HepG2 (cell line): ENCODE measurements around the gene CYB5B. TPM values are rescaled to one million over a fixed set of nuclear protein-coding genes. Genes with fewer than 3 reads are reported as not detected.

Source experiments
- ATAC-seq: fragments of 200-7000 bp; cut with Tn5 transposase; 3 replicates; pipeline ENCODE4 v1.9.1; 2020; ENCODE audit warnings: mild to moderate bottlenecking, moderate library complexity
- BruUV-seq: library from RNA; stranded (reverse); fragments of 400-500 nt; replicated peaks from 2 replicates; lab custom pipeline; 2021; lab: Mats Ljungman, UMichigan
- CTCF ChIA-PET: fragments of 300-600 bp; formaldehyde crosslinking; extraction: SDS; loops from one replicate; lab custom pipeline; 2021; ENCODE audit warnings: low total read pairs, inconsistent platforms, low intra/inter-chr PET ratio; lab: Yijun Ruan, JAX
- POLR2A ChIA-PET: fragments of 350-600 bp; sonication (Branson Sonifier 250); formaldehyde crosslinking; loops from one replicate; lab custom pipeline; 2020; ENCODE audit warnings: antibody characterized with exemption, inconsistent platforms; lab: Yijun Ruan, JAX
- DNase-seq: peaks from one replicate; pipeline ENCODE4 v3.0.0-alpha.2; 2015; ENCODE audit warnings: low spot score
- FAIRE-seq: peaks from 3 replicates; lab custom pipeline; 2011; peaks lifted over from hg19 to GRCh38; lab: Jason Lieb, UNC
- H2AFZ ChIP-seq: one replicate; pipeline ENCODE4 v1.6.1; 2011; ENCODE audit warnings: low read length, inconsistent platforms
- H3K27ac ChIP-seq: fragments of 300-600 bp; 3 replicates; pipeline ENCODE4 v1.8.0; 2011; ENCODE audit warnings: mixed run types, mild to moderate bottlenecking, mixed read lengths, low read length, inconsistent platforms; ENCODE audit not compliant: insufficient read depth; ENCODE audit errors: extremely low read length
- H3K27me3 ChIP-seq, 2 experiments: fragments of 200-600 bp in 1 of 2; 2 replicates in 1 of 2; 3 replicates in 1 of 2; pipeline versions ENCODE4 v1.6.0 to v1.8.0; 2011; ENCODE audit warnings: low read length in 2 of 2, mild to moderate bottlenecking in 2 of 2, moderate library complexity in 2 of 2, inconsistent platforms in 1 of 2; ENCODE audit not compliant: insufficient read depth in 2 of 2, control insufficient read depth in 1 of 2
- H3K36me3 ChIP-seq, 2 experiments: fragments of 200-600 bp in 1 of 2; replicated peaks in 1 of 2; 2 replicates in 1 of 2; 3 replicates in 1 of 2; pipeline versions ENCODE4 v1.5.1 to v1.8.0; 2011; ENCODE audit warnings: low read length in 2 of 2, inconsistent platforms in 1 of 2; ENCODE audit not compliant: insufficient read depth in 2 of 2, control insufficient read depth in 1 of 2
- H3K4me1 ChIP-seq: 2 replicates; pipeline ENCODE4 v1.5.1; 2012; ENCODE audit warnings: low read length, inconsistent platforms; ENCODE audit not compliant: insufficient read depth
- H3K4me2 ChIP-seq: 2 replicates; pipeline ENCODE4 v1.6.0; 2011; ENCODE audit warnings: low read depth, low read length, inconsistent platforms
- H3K4me3 ChIP-seq, 3 experiments: fragments of 200-600 bp in 1 of 3; sonication (generic), shearing (Covaris generic) in 1 of 3; replicated peaks in 1 of 3; 2 replicates each; pipeline ENCODE4 v1.5.1; 2011 to 2016; ENCODE audit warnings: low read length in 3 of 3, inconsistent platforms in 2 of 3, low read depth in 2 of 3, mild to moderate bottlenecking in 2 of 3, control low read depth in 1 of 3, mixed read lengths in 1 of 3; ENCODE audit not compliant: insufficient read depth in 1 of 3
- H3K79me2 ChIP-seq: one replicate; pipeline ENCODE4 v1.6.1; 2011; ENCODE audit warnings: low read length, inconsistent platforms; ENCODE audit not compliant: insufficient read depth
- H3K9ac ChIP-seq: 2 replicates; pipeline ENCODE4 v1.6.0; 2011; ENCODE audit warnings: mild to moderate bottlenecking, low read depth, low read length, inconsistent platforms; ENCODE audit not compliant: insufficient read depth
- H3K9me3 ChIP-seq: 2 replicates; pipeline ENCODE4 v1.5.1; 2012; ENCODE audit warnings: mild to moderate bottlenecking, low read length
- H4K20me1 ChIP-seq: 2 replicates; pipeline ENCODE4 v1.6.0; 2011; ENCODE audit warnings: inconsistent platforms, mild to moderate bottlenecking, low read length, moderate library complexity; ENCODE audit not compliant: insufficient read depth
- BATF2 ChIP-seq: sonication (generic); formaldehyde crosslinking; IDR thresholded peaks from 2 replicates; pipeline ENCODE4 v1.8.0; 2022; ENCODE audit warnings: mild to moderate bottlenecking, missing genetic modification reagents, moderate library complexity
- DRAP1 ChIP-seq: IDR thresholded peaks from 2 replicates; pipeline ENCODE4 v1.6.1; 2016; ENCODE audit warnings: missing genetic modification reagents, missing compliant biosample characterization
- GRHL1 ChIP-seq: sonication (generic); formaldehyde crosslinking; conservative IDR thresholded peaks from 2 replicates; pipeline ENCODE4 v1.8.0; 2022; ENCODE audit warnings: missing genetic modification reagents
- HNRNPLL ChIP-seq: fragments of 200-400 bp; formaldehyde crosslinking; IDR thresholded peaks from 2 replicates; pipeline ENCODE4 v1.6.1; 2017; ENCODE audit warnings: mild to moderate bottlenecking, low read depth, low read length; ENCODE audit not compliant: poor library complexity, severe bottlenecking
- KLF15 ChIP-seq: sonication (generic); formaldehyde crosslinking; IDR thresholded peaks from 2 replicates; pipeline ENCODE4 v1.8.1; 2023; ENCODE audit warnings: borderline replicate concordance, mild to moderate bottlenecking, inconsistent platforms, missing genetic modification reagents, mixed read lengths
- NCOA5 ChIP-seq: sonication (generic); formaldehyde crosslinking; IDR thresholded peaks from 2 replicates; pipeline ENCODE4 v1.4.0; 2020; ENCODE audit warnings: missing genetic modification reagents
- NRL ChIP-seq: sonication (generic); formaldehyde crosslinking; IDR thresholded peaks from 2 replicates; pipeline ENCODE4 v1.5.0; 2020; ENCODE audit warnings: missing genetic modification reagents, mild to moderate bottlenecking, moderate library complexity, borderline replicate concordance
- PHF20 ChIP-seq: sonication (generic); formaldehyde crosslinking; IDR thresholded peaks from 2 replicates; pipeline ENCODE4 v1.5.0; 2020; ENCODE audit warnings: mild to moderate bottlenecking, missing genetic modification reagents
- SMAD1 ChIP-seq: sonication (generic); formaldehyde crosslinking; IDR thresholded peaks from 2 replicates; pipeline ENCODE4 v1.4.0; 2020; ENCODE audit warnings: missing genetic modification reagents, low read depth, mild to moderate bottlenecking, borderline replicate concordance
- SOX13 ChIP-seq, 3 experiments: fragments of 450-650 bp in 1 of 3; sonication (generic) in 1 of 3; formaldehyde crosslinking in 1 of 3; IDR thresholded peaks in 2 of 3; conservative IDR thresholded peaks in 1 of 3; 2 replicates each; pipeline versions ENCODE4 v1.5.0 to v1.6.1; 2016 to 2020; ENCODE audit warnings: antibody characterized with exemption in 1 of 3, mild to moderate bottlenecking in 1 of 3, missing compliant biosample characterization in 1 of 3, missing genetic modification reagents in 1 of 3, moderate library complexity in 1 of 3
- TAF1 ChIP-seq: sonication (generic); formaldehyde crosslinking; IDR thresholded peaks from 2 replicates; pipeline ENCODE4 v1.4.0; 2020; ENCODE audit warnings: missing genetic modification reagents
- ZBTB42 ChIP-seq: sonication (generic); formaldehyde crosslinking; IDR thresholded peaks from 2 replicates; pipeline ENCODE4 v1.5.0; 2020; ENCODE audit warnings: mild to moderate bottlenecking, missing genetic modification reagents
- ZNF20 ChIP-seq: sonication (generic); formaldehyde crosslinking; IDR thresholded peaks from 2 replicates; pipeline ENCODE4 v1.4.0; 2020; ENCODE audit warnings: mild to moderate bottlenecking, moderate library complexity, missing genetic modification reagents
- ZNF256 ChIP-seq: sonication (generic); formaldehyde crosslinking; conservative IDR thresholded peaks from 2 replicates; pipeline ENCODE4 v1.4.0; 2020; ENCODE audit warnings: missing genetic modification reagents
- ZNF629 ChIP-seq: sonication (generic); formaldehyde crosslinking; conservative IDR thresholded peaks from 2 replicates; pipeline ENCODE4 v1.5.0; 2020; ENCODE audit warnings: missing genetic modification reagents
- ZNF644 ChIP-seq: IDR thresholded peaks from 2 replicates; pipeline ENCODE4 v1.6.1; 2016; ENCODE audit warnings: low read depth
- ZNF687 ChIP-seq: sonication (generic); formaldehyde crosslinking; IDR thresholded peaks from 2 replicates; pipeline ENCODE4 v1.5.1; 2020; ENCODE audit warnings: mild to moderate bottlenecking, missing genetic modification reagents, moderate library complexity
- ZNF773 ChIP-seq: sonication (generic); formaldehyde crosslinking; IDR thresholded peaks from 2 replicates; pipeline ENCODE4 v1.4.0; 2020; ENCODE audit warnings: missing genetic modification reagents, borderline replicate concordance
- WGBS: methylation state at CpG from one replicate; pipeline ENCODE4 v1.1.6; 2017; ENCODE audit warnings: low lambda C conversion rate; 5-methylcytosine and 5-hydroxymethylcytosine counted together
- in situ Hi-C: cut with HindIII; loops from 2 replicates; pipeline ENCODE4 v1.10.0; 2017; ENCODE audit warnings: low pct_unique_long_range_greater_than_20kb; ENCODE audit not compliant: extremely low pct_ligation_motif_present
- intact Hi-C: fragments of 100-400 bp; cut with micrococcal nuclease; formaldehyde crosslinking; loops from one replicate; pipeline ENCODE4 v1.10.0; 2022; ENCODE audit not compliant: unreplicated experiment
- polyA plus RNA-seq, 8 experiments: library from polyadenylated mRNA; depleted of rRNA in 3 of 8; stranded (reverse) in 7 of 8; unstranded in 1 of 8; fragments of >200 nt; fragmentation: Illumina TruSeq in 4 of 8; extraction: Trizol in 4 of 8; gene quantifications; 2 replicates each; pipeline versions ENCODE4 v1.2.1 to v1.2.3, GENCODE V29; 2011 to 2016; ENCODE audit warnings: low read depth in 4 of 8, missing spikeins in 1 of 8, mixed read lengths in 1 of 8; ENCODE audit not compliant: insufficient read depth in 1 of 8
- total RNA-seq, 5 experiments: library from RNA; depleted of rRNA; stranded (reverse); fragments of >200 nt; fragmentation: Illumina TruSeq; extraction: Trizol; gene quantifications; 2 replicates each; pipeline ENCODE4 v1.2.3, GENCODE V29; 2016; ENCODE audit warnings: low read depth in 1 of 5

CYB5B gene
- total and polyA plus RNA-seq, 2 of the 13 experiments (the other 11 are each of a cell fraction or from before 2014, with no cell fraction given) = 234 to 432 TPM

GRCh38 chr16:69495821-69496220 lies 71.4 kb downstream of the CYB5B start:
- ChIA-PET CTCF (no interaction called here), POLR2A (interaction anchor here (1.7 kb wide), 1 partner anchor 25 kb away, joined by 7 read pairs; no protein-coding TSS in a partner anchor)
- Histone ChIP-seq H4K20me1 (no peaks in the 10 kb centered on the region), H2AFZ (peak overlapping the region; percentile 36), H3K4me2 (peak overlapping the region; percentile 43), H3K36me3 (no peaks in the 10 kb centered on the region), H3K9me3 (no peaks in the 10 kb centered on the region), H3K79me2 (no peaks in the 10 kb centered on the region), H3K27me3 (no peaks in the 10 kb centered on the region), H3K4me1 (peaks cover 72% of the 10 kb centered on the region), H3K4me3 (no peak overlapping the region), H3K9ac (no peak overlapping the region), H3K27ac (no peak overlapping the region)
- no TSS peak for BruUV-seq
- intact Hi-C loops (no loop called here), in situ Hi-C loops (no loop called here)
- FAIRE-seq (peak; percentile 21), ATAC-seq (peak; percentile 48), DNase-seq (no peak)
- WGBS = 69% methylated on average over 9 of the region's 9 CpGs
- no peak for TF ChIP-seq ZNF629 (CRISPR knock-in tag)
- TF ChIP-seq ZBTB42 = no peak
- no peak for TF ChIP-seq ZNF644 (CRISPR knock-in tag)
- TF ChIP-seq HNRNPLL = no peak
- TF ChIP-seq PHF20 (CRISPR knock-in tag) = no peak
- no peak for TF ChIP-seq ZNF773
- peak; percentile 29; the same call in 1 of the 2 replicates for TF ChIP-seq NRL (CRISPR knock-in tag)
- TF ChIP-seq SMAD1 = no peak
- TF ChIP-seq KLF15 = no peak
- TF ChIP-seq BATF2 = no peak
- TF ChIP-seq ZNF256 (CRISPR knock-in tag) = no peak
- TF ChIP-seq ZNF20 (CRISPR knock-in tag) = no peak
- TF ChIP-seq TAF1 (CRISPR knock-in tag) = 0 out of 2 replicates have a peak, but pooled peaks have one; percentile 13
- no peak for TF ChIP-seq SOX13 (IDR thresholded peaks at IDR 0.05)
- TF ChIP-seq SOX13 (CRISPR knock-in tag; conservative IDR thresholded peaks at IDR 0.05 in 1 of 2, IDR thresholded peaks at IDR 0.05 in 1 of 2) = no peak
- TF ChIP-seq GRHL1 (CRISPR knock-in tag) = no peak
- TF ChIP-seq NCOA5 (CRISPR knock-in tag) = no peak
- no peak for TF ChIP-seq DRAP1 (CRISPR knock-in tag)
- peak; percentile 11; the same call in 1 of the 2 replicates for TF ChIP-seq ZNF687 (CRISPR knock-in tag)
